Esophagus squamous epithelium (tissue), 4 donors: ENCODE measurements around the gene NDUFA5.

ENCODE experiments used
- POLR2A ChIP-seq, 4 donors: fragments of 450-650 bp; IDR thresholded peaks; one replicate each; pipeline ENCODE4 v1.6.1; 2017; ENCODE audit warnings: antibody characterized with exemption in 4 of 4, mild to moderate bottlenecking in 4 of 4, moderate library complexity in 3 of 4
- TF ChIP-seq, protein P1 (sequence below), 6 experiments: fragments of 450-650 bp in 4 of 6; fragments of 200-600 bp in 2 of 6; sonication (generic) in 2 of 6; IDR thresholded peaks; one replicate each; pipeline ENCODE4 v1.5.1; 2016 to 2019; ENCODE audit warnings: antibody characterized with exemption in 6 of 6, mild to moderate bottlenecking in 4 of 6, moderate library complexity in 4 of 6

DNA sequence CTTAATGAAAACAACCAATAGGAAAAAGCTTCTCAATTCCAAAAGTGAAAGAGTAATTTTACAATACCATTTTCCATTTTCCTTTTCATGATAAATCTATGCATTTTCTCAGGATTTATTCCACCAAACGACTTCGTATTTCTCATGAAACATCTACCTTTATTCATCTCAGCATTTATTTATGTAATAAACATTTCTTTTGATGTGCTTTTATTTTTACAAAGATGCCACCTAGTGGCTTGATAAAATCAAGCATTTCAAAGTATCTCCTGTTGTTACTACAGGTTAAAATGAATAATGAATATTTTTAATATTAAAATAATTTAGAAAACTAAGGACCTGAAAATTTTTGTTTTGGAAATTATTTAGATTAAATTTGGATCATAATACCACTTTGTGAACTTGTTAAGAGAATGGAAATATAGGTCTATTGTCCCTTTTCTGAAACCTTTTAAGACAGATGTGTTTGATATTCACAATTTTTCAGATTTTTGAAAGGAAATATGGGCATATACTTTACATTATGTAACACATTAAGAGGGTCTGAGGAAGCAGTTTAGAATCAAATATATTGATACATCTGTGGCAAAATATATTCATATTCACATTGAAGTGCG is 20.5 kb downstream of the NDUFA5 start:
- TF ChIP-seq, protein P1, sequence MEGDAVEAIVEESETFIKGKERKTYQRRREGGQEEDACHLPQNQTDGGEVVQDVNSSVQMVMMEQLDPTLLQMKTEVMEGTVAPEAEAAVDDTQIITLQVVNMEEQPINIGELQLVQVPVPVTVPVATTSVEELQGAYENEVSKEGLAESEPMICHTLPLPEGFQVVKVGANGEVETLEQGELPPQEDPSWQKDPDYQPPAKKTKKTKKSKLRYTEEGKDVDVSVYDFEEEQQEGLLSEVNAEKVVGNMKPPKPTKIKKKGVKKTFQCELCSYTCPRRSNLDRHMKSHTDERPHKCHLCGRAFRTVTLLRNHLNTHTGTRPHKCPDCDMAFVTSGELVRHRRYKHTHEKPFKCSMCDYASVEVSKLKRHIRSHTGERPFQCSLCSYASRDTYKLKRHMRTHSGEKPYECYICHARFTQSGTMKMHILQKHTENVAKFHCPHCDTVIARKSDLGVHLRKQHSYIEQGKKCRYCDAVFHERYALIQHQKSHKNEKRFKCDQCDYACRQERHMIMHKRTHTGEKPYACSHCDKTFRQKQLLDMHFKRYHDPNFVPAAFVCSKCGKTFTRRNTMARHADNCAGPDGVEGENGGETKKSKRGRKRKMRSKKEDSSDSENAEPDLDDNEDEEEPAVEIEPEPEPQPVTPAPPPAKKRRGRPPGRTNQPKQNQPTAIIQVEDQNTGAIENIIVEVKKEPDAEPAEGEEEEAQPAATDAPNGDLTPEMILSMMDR (IDR thresholded peaks at IDR 0.05), result peak in 4 of 6 experiments; percentile 19 to 50 (median 42)
- TF ChIP-seq POLR2A (IDR thresholded peaks at IDR 0.05), result no peak
